Tibial artery (tissue), 4 donors: Measurements from ENCODE around the gene FANCC.

Experiments
- DNase-seq, 2 donors: peaks; one replicate each; pipeline ENCODE4 v3.0.0-alpha.2; 2019
- H3K27ac ChIP-seq, 2 donors: fragments of 200-600 bp; sonication (generic) in 1 of 2; 1 replicate in 1 of 2; 2 replicates in 1 of 2; pipeline ENCODE4 v1.5.1; 2018 to 2019; ENCODE audit warnings: mild to moderate bottlenecking in 1 of 2
- H3K27me3 ChIP-seq, 2 donors: fragments of 200-600 bp; sonication (generic) in 1 of 2; one replicate each; pipeline versions ENCODE4 v1.5.1 to v1.6.0; 2016 to 2019
- H3K36me3 ChIP-seq, 3 donors: fragments of 200-600 bp; sonication (generic) in 2 of 3; one replicate each; pipeline ENCODE4 v1.5.1; 2016 to 2019; ENCODE audit warnings: mild to moderate bottlenecking in 2 of 3
- H3K4me1 ChIP-seq, 4 donors: fragments of 200-600 bp; sonication (generic) in 2 of 4; 1 replicate in 3 of 4; 2 replicates in 1 of 4; pipeline ENCODE4 v1.5.1; 2016 to 2019
- H3K4me3 ChIP-seq, 2 donors: fragments of 200-600 bp; sonication (generic) in 1 of 2; 1 replicate in 1 of 2; 2 replicates in 1 of 2; pipeline ENCODE4 v1.5.1; 2018 to 2019; ENCODE audit warnings: mild to moderate bottlenecking in 2 of 2
- H3K9me3 ChIP-seq, 3 donors: fragments of 200-600 bp; sonication (generic) in 1 of 3; one replicate each; pipeline ENCODE4 v1.5.1; 2016 to 2019
- CTCF ChIP-seq, 2 experiments: fragments of 200-600 bp in 1 of 2; fragments of 450-650 bp in 1 of 2; IDR thresholded peaks; one replicate each; pipeline ENCODE4 v1.5.1; 2017 to 2019; ENCODE audit warnings: antibody characterized with exemption in 2 of 2, mild to moderate bottlenecking in 1 of 2, moderate library complexity in 1 of 2
- intact Hi-C: fragments of 100-400 bp; cut with DNase I; formaldehyde crosslinking; loops from one replicate; pipeline ENCODE4 v1.15.0; 2023; ENCODE audit warnings: low total_unique reads

The FANCC gene

GRCh38 chr9:95060916-95061315 is 256.6 kb downstream of the FANCC start:
- Histone ChIP-seq H3K27me3 (no peaks in the 10 kb centered on the region), H3K27ac (peak overlapping the region; percentile 83 to 93), H3K9me3 (no peaks in the 10 kb centered on the region), H3K4me3 (peak overlapping the region; percentile 43 to 44), H3K4me1 (peaks cover 0 to 100% (median 79%) of the 10 kb centered on the region in 4 donors), H3K36me3 (peaks cover 18 to 31% (median 20%) of the 10 kb centered on the region in 3 donors)
- DNase-seq = no peak
- intact Hi-C loops = no loop called here
- no peak for TF ChIP-seq CTCF (IDR thresholded peaks at IDR 0.05)

GRCh38 chr9:95060234-95060633 is 257.3 kb downstream of the FANCC start:
- Histone ChIP-seq H3K9me3 (no peaks in the 10 kb centered on the region), H3K27ac (peak overlapping the region; percentile 83 to 93), H3K27me3 (no peaks in the 10 kb centered on the region), H3K4me1 (peaks cover 0 to 100% (median 78%) of the 10 kb centered on the region in 4 donors), H3K36me3 (peaks cover 18 to 31% (median 20%) of the 10 kb centered on the region in 3 donors), H3K4me3 (peak overlapping the region; percentile 43 to 44)
- no peak for TF ChIP-seq CTCF (IDR thresholded peaks at IDR 0.05)
- intact Hi-C loops = no loop called here
- DNase-seq = no peak

GRCh38 chr9:95058795-95059386 is 258.6 kb downstream of the FANCC start:
- DNase-seq = no peak

GRCh38 chr9:95058121-95058785 is 259.3 kb downstream of the FANCC start:
- Histone ChIP-seq H3K4me3 (peak overlapping the region; percentile 43 to 44), H3K27me3 (no peaks in the 10 kb centered on the region), H3K4me1 (peaks cover 0 to 100% (median 65%) of the 10 kb centered on the region in 4 donors), H3K9me3 (no peaks in the 10 kb centered on the region), H3K36me3 (peaks cover 7 to 18% (median 8%) of the 10 kb centered on the region in 3 donors), H3K27ac (peak overlapping the region; percentile 83 to 93)
- no peak for DNase-seq
- intact Hi-C loops = loop anchor here (5.0 kb wide), 1 partner anchor 51 kb away; no protein-coding TSS in a partner anchor
- TF ChIP-seq CTCF (IDR thresholded peaks at IDR 0.05) = no peak

More at GRCh38 chr9:95058795-95059386, 258.6 kb downstream of the FANCC start:
- H3K36me3 ChIP-seq = peaks cover 13 to 23% (median 14%) of the 10 kb centered on the region in 3 donors
- intact Hi-C loops = loop anchor here (5.0 kb wide), 1 partner anchor 52 kb away; no protein-coding TSS in a partner anchor
- H3K4me3 ChIP-seq = peak overlapping the region; percentile 43 to 44
- H3K4me1 ChIP-seq = peaks cover 0 to 100% (median 71%) of the 10 kb centered on the region in 4 donors
- TF ChIP-seq CTCF (IDR thresholded peaks at IDR 0.05) = no peak
- H3K27me3 ChIP-seq = no peaks in the 10 kb centered on the region
- no peaks in the 10 kb centered on the region for H3K9me3 ChIP-seq
- peak overlapping the region; percentile 83 to 93 for H3K27ac ChIP-seq

GRCh38 chr9:95057101-95057500 is 260.4 kb downstream of the FANCC start:
- DNase-seq = no peak
- peak overlapping the region; percentile 83 to 93 for H3K27ac ChIP-seq
- H3K9me3 ChIP-seq = no peaks in the 10 kb centered on the region
- peaks cover 0 to 6% (median 6%) of the 10 kb centered on the region in 3 donors for H3K36me3 ChIP-seq
- no peaks in the 10 kb centered on the region for H3K27me3 ChIP-seq
- peaks cover 0 to 100% (median 54%) of the 10 kb centered on the region in 4 donors for H3K4me1 ChIP-seq
- TF ChIP-seq CTCF (IDR thresholded peaks at IDR 0.05) = no peak
- peak overlapping the region; percentile 43 to 44 for H3K4me3 ChIP-seq
- intact Hi-C loops = loop anchor here (5.0 kb wide), 1 partner anchor 50 kb away; no protein-coding TSS in a partner anchor
